Breast epithelium (tissue), 4 donors: ENCODE results near the gene KAT7. TPM values are rescaled to one million over a fixed set of nuclear protein-coding genes. Genes with fewer than 3 reads are reported as not detected.

ENCODE experiments used
- DNase-seq, 2 donors: peaks; one replicate each; pipeline ENCODE4 v3.0.0-alpha.2; 2019; ENCODE audit warnings: low spot score in 2 of 2
- H3K27ac ChIP-seq, 2 donors: fragments of 200-600 bp; sonication (generic) in 1 of 2; one replicate each; pipeline ENCODE4 v1.5.1; 2016 to 2019; ENCODE audit warnings: mild to moderate bottlenecking in 1 of 2
- H3K27me3 ChIP-seq, 2 donors: fragments of 200-600 bp; sonication (generic) in 1 of 2; one replicate each; pipeline versions ENCODE4 v1.5.1 to v1.6.0; 2017 to 2019; ENCODE audit warnings: control low read depth in 1 of 2, mild to moderate bottlenecking in 1 of 2
- H3K36me3 ChIP-seq: fragments of 200-600 bp; one replicate; pipeline ENCODE4 v1.5.1; 2019
- H3K4me1 ChIP-seq, 2 donors: fragments of 200-600 bp; sonication (generic); one replicate each; pipeline ENCODE4 v1.5.1; 2016 to 2019; ENCODE audit warnings: control low read depth in 1 of 2
- H3K4me3 ChIP-seq, 3 donors: fragments of 200-600 bp; sonication (generic); 1 replicate in 2 of 3; 2 replicates in 1 of 3; pipeline ENCODE4 v1.5.1; 2016 to 2019; ENCODE audit warnings: mild to moderate bottlenecking in 3 of 3, moderate library complexity in 2 of 3
- H3K9me3 ChIP-seq, 2 donors: fragments of 200-600 bp; sonication (generic) in 1 of 2; one replicate each; pipeline ENCODE4 v1.5.1; 2016 to 2019; ENCODE audit warnings: control low read depth in 1 of 2
- POLR2A ChIP-seq: fragments of 450-650 bp; IDR thresholded peaks from one replicate; pipeline ENCODE4 v1.6.1; 2016; ENCODE audit warnings: antibody characterized with exemption, mild to moderate bottlenecking, moderate library complexity
- POLR2AphosphoS5 ChIP-seq, 3 donors: sonication (generic); formaldehyde crosslinking; IDR thresholded peaks; one replicate each; pipeline ENCODE4 v1.6.1; 2017; ENCODE audit warnings: antibody characterized with exemption in 3 of 3
- intact Hi-C: fragments of 100-400 bp; cut with DNase I; formaldehyde crosslinking; loops from one replicate; pipeline ENCODE4 v1.15.1; 2023; ENCODE audit warnings: low total_unique reads
- total RNA-seq, 3 donors: library from RNA; depleted of rRNA; stranded (reverse); fragments of >200 nt; gene quantifications; one replicate each; pipeline ENCODE4 v1.1.0, GENCODE V29; 2016
- TF ChIP-seq, protein P1 (sequence below), 3 donors: fragments of 450-650 bp; IDR thresholded peaks; one replicate each; pipeline ENCODE4 v1.5.1; 2016 to 2017; ENCODE audit warnings: antibody characterized with exemption in 3 of 3, mild to moderate bottlenecking in 3 of 3, moderate library complexity in 3 of 3

Gene KAT7
- total RNA-seq, 3 donors from 2014 or later: 37.6 to 57.4 (median 47.2) TPM

GRCh38 chr17:49870298-49870697, 81.8 kb downstream of the KAT7 start:
- H3K4me3 ChIP-seq: no peak overlapping the region
- H3K27me3 ChIP-seq: no peaks in the 10 kb centered on the region
- no peaks in the 10 kb centered on the region for H3K9me3 ChIP-seq
- no peak overlapping the region for H3K27ac ChIP-seq
- no peaks in the 10 kb centered on the region for H3K4me1 ChIP-seq
- DNase-seq: no peak
- H3K36me3 ChIP-seq: no peaks in the 10 kb centered on the region
- intact Hi-C loops: no loop called here
- no peak for TF ChIP-seq POLR2A
- TF ChIP-seq, protein P1, sequence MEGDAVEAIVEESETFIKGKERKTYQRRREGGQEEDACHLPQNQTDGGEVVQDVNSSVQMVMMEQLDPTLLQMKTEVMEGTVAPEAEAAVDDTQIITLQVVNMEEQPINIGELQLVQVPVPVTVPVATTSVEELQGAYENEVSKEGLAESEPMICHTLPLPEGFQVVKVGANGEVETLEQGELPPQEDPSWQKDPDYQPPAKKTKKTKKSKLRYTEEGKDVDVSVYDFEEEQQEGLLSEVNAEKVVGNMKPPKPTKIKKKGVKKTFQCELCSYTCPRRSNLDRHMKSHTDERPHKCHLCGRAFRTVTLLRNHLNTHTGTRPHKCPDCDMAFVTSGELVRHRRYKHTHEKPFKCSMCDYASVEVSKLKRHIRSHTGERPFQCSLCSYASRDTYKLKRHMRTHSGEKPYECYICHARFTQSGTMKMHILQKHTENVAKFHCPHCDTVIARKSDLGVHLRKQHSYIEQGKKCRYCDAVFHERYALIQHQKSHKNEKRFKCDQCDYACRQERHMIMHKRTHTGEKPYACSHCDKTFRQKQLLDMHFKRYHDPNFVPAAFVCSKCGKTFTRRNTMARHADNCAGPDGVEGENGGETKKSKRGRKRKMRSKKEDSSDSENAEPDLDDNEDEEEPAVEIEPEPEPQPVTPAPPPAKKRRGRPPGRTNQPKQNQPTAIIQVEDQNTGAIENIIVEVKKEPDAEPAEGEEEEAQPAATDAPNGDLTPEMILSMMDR (IDR thresholded peaks at IDR 0.05): no peak
- no peak for TF ChIP-seq POLR2AphosphoS5 (IDR thresholded peaks at IDR 0.05)

DNA sequence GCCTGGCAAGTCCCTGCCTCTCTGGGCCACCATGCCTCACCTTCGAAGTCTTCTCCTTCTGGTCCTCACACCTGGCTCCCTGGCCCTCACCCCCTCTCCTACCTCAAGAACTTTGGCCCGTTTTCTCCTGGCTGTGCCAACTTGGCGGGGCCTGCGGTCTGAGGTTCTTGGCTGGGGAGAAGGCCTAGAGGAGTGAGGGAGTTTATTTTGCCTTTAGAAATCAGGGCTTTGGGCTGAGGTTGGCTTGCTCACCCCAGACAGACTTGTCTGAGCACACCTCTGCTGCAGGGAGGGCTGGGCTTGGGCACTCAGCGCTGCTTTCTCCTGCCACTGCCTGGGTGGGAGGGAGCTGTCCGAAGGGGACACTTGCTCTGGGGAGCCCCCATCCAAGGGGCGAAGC, 82.7 kb downstream of the KAT7 start:
- Histone ChIP-seq H3K27me3 (no peaks in the 10 kb centered on the region), H3K4me1 (no peaks in the 10 kb centered on the region), H3K4me3 (no peak overlapping the region), H3K36me3 (no peaks in the 10 kb centered on the region), H3K9me3 (no peaks in the 10 kb centered on the region), H3K27ac (no peak overlapping the region)
- DNase-seq: peak in 1 of 2 donors; percentile 62
- intact Hi-C loops: no loop called here
- TF ChIP-seq POLR2AphosphoS5 (IDR thresholded peaks at IDR 0.05): no peak
- TF ChIP-seq, protein P1 (IDR thresholded peaks at IDR 0.05): no peak
- TF ChIP-seq POLR2A: no peak

- no peak for TF ChIP-seq POLR2A
- no peak for TF ChIP-seq POLR2AphosphoS5 (IDR thresholded peaks at IDR 0.05)
- TF ChIP-seq, protein P1 (IDR thresholded peaks at IDR 0.05): no peak
- Histone ChIP-seq H3K27ac (no peak overlapping the region), H3K9me3 (no peaks in the 10 kb centered on the region), H3K4me3 (no peak overlapping the region), H3K36me3 (no peaks in the 10 kb centered on the region), H3K27me3 (no peaks in the 10 kb centered on the region), H3K4me1 (no peaks in the 10 kb centered on the region)
- intact Hi-C loops: no loop called here
- DNase-seq: no peak
Observed at GRCh38 chr17:49872754-49873377, 84.4 kb downstream of the KAT7 start.

- Histone ChIP-seq H3K27me3 (no peaks in the 10 kb centered on the region), H3K9me3 (no peaks in the 10 kb centered on the region), H3K27ac (no peak overlapping the region), H3K36me3 (no peaks in the 10 kb centered on the region), H3K4me3 (no peak overlapping the region), H3K4me1 (no peaks in the 10 kb centered on the region)
- TF ChIP-seq, protein P1 (IDR thresholded peaks at IDR 0.05): no peak
- TF ChIP-seq POLR2AphosphoS5 (IDR thresholded peaks at IDR 0.05) (no peak), POLR2A (no peak)
- DNase-seq: no peak
- intact Hi-C loops: no loop called here
Observed at GRCh38 chr17:49873466-49873865, 85.0 kb downstream of the KAT7 start.

GRCh38 chr17:49873926-49874325, 85.4 kb downstream of the KAT7 start:
- no peaks in the 10 kb centered on the region for H3K4me1 ChIP-seq
- no peak overlapping the region for H3K27ac ChIP-seq
- no peak for DNase-seq
- TF ChIP-seq POLR2A (no peak), POLR2AphosphoS5 (IDR thresholded peaks at IDR 0.05) (no peak)
- TF ChIP-seq, protein P1 (IDR thresholded peaks at IDR 0.05): no peak
- H3K9me3 ChIP-seq: no peaks in the 10 kb centered on the region
- intact Hi-C loops: no loop called here
- no peaks in the 10 kb centered on the region for H3K36me3 ChIP-seq
- H3K4me3 ChIP-seq: no peak overlapping the region
- H3K27me3 ChIP-seq: no peaks in the 10 kb centered on the region
